ENCODE measurements around the gene FBXL4.

The FBXL4 gene

DNA sequence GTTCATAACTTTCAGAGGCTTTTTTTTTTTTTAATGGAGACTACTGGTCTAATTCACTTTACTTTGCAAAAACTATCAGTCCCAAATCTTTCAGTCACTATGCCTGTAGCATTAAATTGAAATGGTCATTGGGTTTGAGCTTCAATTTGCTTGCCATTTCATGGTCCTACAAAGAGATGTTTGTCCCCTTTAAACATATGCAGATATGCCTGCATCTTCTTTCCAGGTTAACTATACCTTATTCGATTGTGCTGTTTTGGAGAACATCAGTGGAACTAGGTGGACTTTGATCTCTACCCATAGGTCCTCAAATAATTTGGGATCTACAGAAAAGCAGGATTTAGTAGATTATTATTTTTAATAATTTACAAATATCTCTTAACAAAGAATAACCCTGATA lies 108.8 kb downstream of the FBXL4 start:
- DNase-seq (ENCODE audit: low read depth), result no peak

DNA sequence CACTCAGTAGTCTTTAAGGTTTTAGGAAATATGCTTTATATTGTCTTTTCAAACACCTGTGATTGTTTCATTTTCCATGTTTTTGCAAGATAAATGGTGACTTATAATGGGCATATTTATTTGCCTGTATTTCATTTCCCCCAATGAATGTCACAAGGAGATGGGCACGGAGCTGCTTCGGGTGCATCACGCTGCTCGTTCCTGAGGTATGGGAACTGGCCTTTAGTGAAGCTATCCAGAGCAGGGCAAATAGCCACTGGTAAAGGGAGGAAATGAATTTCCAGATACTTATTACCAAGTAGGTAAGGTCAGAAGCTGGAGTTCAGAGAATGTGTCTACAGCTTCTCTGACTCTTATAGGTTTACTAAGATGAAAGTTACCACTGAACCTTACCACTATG lies 109.7 kb downstream of the FBXL4 start:
- DNase-seq (ENCODE audit: low read depth), result no peak

GRCh38 chr6:98836962-98837944 lies 110.5 kb downstream of the FBXL4 start:
- DNase-seq (ENCODE audit: low read depth), result no peak

DNA sequence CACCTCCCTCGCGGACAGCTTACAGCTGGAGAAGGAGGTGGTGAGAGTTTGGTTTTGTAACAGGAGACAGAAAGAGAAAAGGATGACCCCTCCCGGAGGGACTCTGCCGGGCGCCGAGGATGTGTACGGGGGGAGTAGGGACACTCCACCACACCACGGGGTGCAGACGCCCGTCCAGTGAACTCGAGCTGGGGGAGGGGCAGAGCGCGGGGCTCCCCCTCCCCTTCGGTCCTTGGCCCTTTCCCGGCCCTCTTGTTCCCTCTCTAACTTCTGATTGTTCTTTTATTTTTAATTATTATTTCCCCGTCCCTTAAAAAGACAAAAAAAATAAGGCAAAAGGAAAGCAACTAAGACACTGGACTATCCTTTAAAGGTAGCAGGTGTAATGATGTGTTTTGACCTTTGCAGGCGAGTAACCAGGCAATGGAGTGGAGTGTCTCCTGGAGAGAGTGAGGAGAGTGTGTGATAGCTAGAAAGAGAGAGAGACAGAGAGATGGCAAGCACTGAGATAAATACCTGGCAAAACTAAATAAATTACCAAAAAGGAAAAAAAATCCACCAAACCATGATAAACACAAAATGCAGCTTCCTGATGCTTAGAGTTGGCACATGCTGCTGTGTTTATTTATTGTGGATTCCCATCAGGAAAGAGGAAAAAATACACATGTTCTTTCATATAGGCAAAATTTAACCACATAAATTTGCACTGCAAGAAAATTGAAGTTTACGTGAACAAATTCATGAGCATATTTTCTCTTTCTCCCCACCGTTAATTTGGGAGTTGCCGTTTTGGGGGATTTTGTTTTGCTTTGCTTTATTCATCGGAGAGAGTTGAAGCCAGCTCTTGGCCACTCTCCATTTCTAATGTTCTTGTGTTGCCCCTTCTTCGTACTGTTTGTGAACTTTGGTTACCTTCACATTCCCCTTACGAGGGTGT lies 111.5 kb downstream of the FBXL4 start:
- no peak for DNase-seq (ENCODE audit: low read depth)

GRCh38 chr6:98835149-98836024 lies 112.4 kb downstream of the FBXL4 start:
- no peak for DNase-seq (ENCODE audit: low read depth)

- peak; percentile 41 for DNase-seq (ENCODE audit: low read depth)
Measured at GRCh38 chr6:98834060-98835031, 113.4 kb downstream of the FBXL4 start, which contains the start of gene POU3F2. POU3F2 (plus strand) TSS chr6:98834574; CDS start chr6:98834874, 300 bp downstream.

DNA sequence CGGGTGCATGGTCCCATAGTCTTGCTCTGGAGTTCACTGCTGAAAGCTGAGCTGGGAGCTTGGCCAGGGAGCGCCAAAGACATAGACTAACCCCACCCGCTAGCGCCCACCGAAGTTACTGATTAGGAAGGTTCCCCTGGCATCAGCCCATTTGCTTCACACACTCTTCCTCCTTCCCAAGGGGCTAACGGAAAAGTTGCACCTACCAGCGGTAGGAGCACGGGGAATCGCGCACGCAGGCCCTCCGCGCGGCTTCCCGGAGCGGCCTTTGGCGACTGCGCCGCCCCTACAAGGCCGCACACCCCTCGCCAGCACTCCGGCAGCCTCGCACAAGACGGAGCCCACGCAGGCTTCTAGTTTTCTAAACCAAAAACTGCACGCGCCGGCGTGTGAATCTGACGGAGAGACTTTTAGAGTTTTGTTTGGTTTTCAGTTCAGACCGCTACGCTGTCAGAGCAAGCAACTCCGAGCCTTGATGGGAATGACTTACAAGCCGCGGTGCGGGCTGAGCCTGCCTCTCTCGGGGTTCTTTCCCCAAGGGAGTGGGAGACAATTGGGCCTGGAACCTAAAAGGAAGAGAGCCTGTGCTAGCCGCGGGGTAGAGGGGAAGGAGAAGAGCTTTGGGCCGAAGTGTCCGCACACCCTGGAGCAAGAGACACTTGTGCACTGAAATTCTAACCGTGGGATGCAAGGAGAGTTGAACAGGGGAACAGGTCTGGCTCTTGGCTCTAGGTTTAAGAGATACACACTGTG lies 114.3 kb downstream of the FBXL4 start:
- DNase-seq (ENCODE audit: low read depth), result no peak

- DNase-seq (ENCODE audit: low read depth), result no peak
Measured at GRCh38 chr6:98833057-98833306, 114.8 kb downstream of the FBXL4 start.

- no peak for DNase-seq (ENCODE audit: low read depth)
Measured at GRCh38 chr6:98832284-98833056, 115.3 kb downstream of the FBXL4 start.

DNA sequence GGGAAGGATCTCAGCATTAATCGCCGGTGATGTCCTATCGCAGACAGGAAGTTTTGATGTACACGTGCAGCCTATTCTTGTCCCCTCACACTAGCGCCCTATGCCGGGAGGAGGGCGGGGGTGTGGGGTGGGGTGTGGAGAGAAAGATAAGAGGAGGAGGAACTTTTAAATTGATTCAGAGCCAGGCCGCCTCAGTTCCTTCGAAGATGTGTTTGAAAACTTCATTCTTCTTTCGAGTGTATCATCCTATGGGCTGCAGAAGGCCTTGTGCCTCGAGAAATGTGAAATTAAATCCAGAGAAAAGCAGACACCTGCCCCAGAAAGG lies 115.8 kb downstream of the FBXL4 start:
- DNase-seq (ENCODE audit: low read depth), result no peak

GRCh38 chr6:98831057-98831958 lies 116.4 kb downstream of the FBXL4 start:
- DNase-seq (ENCODE audit: low read depth), result no peak

DNA sequence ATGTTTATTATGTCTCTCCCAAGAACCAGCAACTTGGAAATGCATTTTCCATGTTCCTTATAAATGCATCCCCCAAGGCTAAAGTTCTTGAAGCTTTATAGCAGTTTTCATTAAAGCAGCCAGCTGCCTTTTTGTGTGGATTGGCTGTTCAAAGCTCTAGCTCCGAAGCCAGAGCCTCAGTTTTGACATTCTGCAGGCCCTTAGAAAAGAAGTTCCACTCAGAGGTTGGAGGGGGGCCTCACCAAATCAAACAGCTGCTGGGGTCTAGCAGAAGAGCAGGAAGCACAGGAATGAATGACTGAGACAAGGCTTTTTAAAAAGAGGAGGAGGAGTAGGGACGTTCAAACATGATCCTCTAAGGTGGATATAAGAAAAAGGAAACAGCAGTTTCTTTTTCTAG lies 117.6 kb downstream of the FBXL4 start:
- DNase-seq (ENCODE audit: low read depth), result no peak

GRCh38 chr6:98828941-98829411 lies 118.8 kb downstream of the FBXL4 start:
- no peak for DNase-seq (ENCODE audit: low read depth)

- DNase-seq (ENCODE audit: low read depth), result no peak
Measured at GRCh38 chr6:98828211-98828788, 119.4 kb downstream of the FBXL4 start.

DNA sequence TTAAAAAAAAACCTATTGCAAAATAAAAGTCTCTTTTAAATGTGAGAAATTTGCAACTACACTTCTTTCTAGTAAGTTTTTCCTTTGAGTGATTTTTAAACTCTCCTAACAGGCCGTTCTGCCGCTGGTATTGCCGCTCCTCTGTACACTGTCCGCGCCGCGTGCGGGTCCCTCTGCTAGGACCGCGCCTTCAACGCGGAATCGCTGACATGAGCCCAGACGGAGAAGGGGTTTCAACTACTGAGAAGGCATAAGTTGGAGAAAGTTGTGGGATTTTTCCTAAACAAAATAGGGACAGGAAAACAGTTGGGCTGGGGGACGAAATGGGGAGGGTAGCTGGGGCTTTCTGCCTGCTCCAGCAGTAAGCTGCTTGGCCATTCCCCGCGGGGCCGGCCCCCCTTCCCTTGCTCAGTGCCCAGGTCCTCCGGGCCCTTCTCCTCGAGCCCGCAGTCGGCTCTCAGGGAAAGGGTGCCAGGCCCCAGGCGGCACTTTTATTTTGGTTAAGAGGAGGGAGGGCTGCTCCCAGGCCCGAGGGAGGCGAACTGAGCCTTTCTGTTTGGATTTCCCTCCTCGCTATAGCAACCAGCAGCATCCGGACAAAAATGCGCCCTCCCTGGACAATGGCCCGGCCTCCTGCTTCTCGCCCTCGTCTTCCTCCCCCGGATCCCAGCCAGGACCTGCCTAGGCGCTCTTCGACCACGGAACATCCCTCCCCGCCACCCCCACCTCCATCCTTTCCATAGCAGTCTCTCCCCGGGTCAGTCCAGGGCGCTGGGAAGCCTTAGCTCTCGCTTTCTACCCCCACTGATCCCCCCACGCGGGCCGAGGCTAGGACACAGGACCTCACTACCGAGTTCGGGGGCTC lies 120.2 kb downstream of the FBXL4 start:
- DNase-seq (ENCODE audit: low read depth), result no peak

GRCh38 chr6:98825600-98826230 lies 122.0 kb downstream of the FBXL4 start:
- no peak for DNase-seq (ENCODE audit: low read depth)
